GM13977 (cell line): ENCODE data around the gene ZNF81.
"Not testable (repeated sequence)": the region's sequence is repeated elsewhere in the genome, so short reads cannot be mapped to it uniquely, and the experiment has no call there.

Experiments used
- DNase-seq: peaks from one replicate; pipeline ENCODE4 v3.0.0; 2012; ENCODE audit warnings: low spot score
- CTCF ChIP-seq: IDR thresholded peaks from 2 replicates; pipeline ENCODE4 v1.5.1; 2012; ENCODE audit warnings: mild to moderate bottlenecking, control low read depth; ENCODE audit not compliant: insufficient read depth; ENCODE audit errors: extremely low read depth, missing control alignments
- in situ Hi-C: fragments of 300-500 bp; cut with MboI; formaldehyde crosslinking; loops from one replicate; pipeline ENCODE4 v1.12.0; 2022; ENCODE audit warnings: low sequenced_read_pairs, low pct_unique_long_range_greater_than_20kb, mixed read lengths, inconsistent platforms; ENCODE audit not compliant: unreplicated experiment

Gene ZNF81

DNA sequence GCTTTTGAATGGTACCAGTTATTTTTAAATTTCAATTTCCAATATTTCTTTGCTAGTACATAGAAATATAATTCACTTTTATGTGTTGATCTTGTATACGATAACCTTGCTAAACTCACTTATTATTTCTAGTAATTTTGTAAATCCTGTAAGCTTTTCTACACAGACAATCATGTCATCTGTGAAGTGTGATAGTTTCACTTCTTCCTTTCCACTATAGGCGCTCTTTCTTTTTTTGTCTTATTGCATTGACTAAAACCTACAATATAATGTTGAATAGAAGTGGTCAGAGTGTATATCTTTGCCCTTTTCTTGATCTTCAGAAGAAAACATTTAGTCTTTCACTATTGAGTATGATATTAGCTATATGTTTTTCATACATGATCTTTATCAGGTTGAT, 90.5 kb downstream of the ZNF81 start:
- in situ Hi-C loops = no loop called here
- no peak for DNase-seq
- no peak for TF ChIP-seq CTCF

GRCh38 chrX:47931970-47932369, 95.3 kb downstream of the ZNF81 start:
- in situ Hi-C loops, DNase-seq: not testable (repeated sequence)

DNA sequence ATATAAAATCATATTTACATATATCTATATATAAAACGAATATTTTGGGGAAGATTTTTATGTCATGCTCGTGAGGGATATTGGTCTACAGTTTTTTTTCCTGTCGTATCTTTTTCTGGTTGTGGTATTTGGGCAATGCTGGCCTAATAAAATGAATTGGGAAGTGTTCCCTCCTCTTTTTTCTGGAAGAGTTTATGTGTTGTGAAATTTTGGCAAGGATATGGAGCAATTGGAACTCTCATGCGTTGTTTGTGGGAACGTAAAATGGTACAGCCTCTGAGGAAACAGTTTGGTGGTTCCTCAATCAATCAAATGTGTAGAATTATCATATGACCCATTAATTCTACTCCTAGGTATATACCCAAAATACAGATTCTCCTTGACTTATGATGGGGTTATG, 97.2 kb downstream of the ZNF81 start:
- no peak for DNase-seq
- TF ChIP-seq CTCF = no peak
- in situ Hi-C loops = no loop called here

GRCh38 chrX:47936224-47936939, 99.7 kb downstream of the ZNF81 start:
- peak; percentile 14 for DNase-seq
- TF ChIP-seq CTCF = no peak
- in situ Hi-C loops = no loop called here

- in situ Hi-C loops = no loop called here
- no peak for DNase-seq
- no peak for TF ChIP-seq CTCF
Observed at GRCh38 chrX:47936940-47937317, 100.2 kb downstream of the ZNF81 start.

DNA sequence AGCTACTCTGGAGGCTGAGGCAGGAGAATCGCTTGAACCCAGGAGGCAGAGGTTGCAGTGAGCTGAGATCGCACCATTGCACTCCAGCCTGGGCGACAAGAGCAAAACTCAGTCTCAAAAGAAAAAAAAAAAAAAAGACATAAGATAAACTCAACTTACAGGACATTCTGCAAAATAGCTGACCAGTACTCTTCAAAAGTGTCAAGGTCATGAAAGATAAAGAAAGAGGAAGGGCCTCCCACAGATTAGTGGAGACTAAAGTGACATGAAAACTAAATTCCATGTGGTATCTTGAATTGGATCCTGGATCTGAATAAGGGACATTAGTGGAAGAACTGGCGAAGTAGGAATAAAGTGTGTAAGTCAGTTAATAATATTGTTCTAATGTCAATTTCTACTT, 103.7 kb downstream of the ZNF81 start:
- in situ Hi-C loops = no loop called here
- no peak for TF ChIP-seq CTCF

DNA sequence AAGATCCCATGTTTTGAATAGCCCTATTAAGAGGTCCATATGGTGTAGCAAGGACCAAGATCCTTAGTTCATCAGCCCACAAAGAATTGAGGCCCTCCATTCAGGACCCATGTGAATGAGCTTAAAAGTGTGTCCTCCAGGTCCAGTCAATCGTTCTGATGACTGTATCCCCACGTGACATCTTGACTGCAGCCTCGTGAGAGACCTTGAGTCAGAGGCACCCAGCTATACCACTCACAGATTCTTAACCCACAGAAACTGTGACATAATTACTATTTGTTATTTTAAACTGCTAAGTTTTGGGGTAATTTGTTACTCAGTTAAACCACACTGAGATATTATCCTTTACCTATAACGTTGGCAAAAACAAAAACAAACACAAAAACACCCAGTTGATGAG, 104.7 kb downstream of the ZNF81 start:
- TF ChIP-seq CTCF = no peak
- DNase-seq = no peak
- in situ Hi-C loops = no loop called here

More for the DNA sequence above, 103.7 kb downstream of the ZNF81 start:
- DNase-seq = no peak

DNA sequence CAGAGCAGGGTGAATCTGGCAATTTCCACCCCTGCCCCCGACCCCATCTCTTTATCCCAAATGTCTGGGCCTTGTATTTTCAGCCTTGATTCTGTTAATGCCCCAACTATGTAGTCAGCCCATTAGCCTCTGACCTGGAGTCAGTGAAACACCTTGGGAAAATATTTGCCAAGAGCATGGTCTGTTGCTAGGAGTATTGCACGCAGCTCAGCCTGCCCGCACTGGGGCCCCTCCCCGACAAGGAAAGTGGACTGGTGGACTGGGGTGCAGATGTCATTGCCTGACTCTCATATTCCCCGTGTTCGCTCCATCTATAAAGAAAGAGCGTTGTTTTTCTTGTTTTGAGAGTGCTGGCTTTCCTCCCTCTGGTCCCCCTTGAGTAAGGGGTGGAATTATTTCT, 118.6 kb downstream of the ZNF81 start:
- in situ Hi-C loops, DNase-seq: not testable (repeated sequence)
